ENCODE results near the gene PCCA.
"Not testable (repeated sequence)": the region's sequence is repeated elsewhere in the genome, so short reads cannot be mapped to it uniquely, and the experiment has no call there.

PCCA gene

GRCh38 chr13:100515410-100515800 is 426.5 kb downstream of the PCCA start:
- no peak for DNase-seq

DNA sequence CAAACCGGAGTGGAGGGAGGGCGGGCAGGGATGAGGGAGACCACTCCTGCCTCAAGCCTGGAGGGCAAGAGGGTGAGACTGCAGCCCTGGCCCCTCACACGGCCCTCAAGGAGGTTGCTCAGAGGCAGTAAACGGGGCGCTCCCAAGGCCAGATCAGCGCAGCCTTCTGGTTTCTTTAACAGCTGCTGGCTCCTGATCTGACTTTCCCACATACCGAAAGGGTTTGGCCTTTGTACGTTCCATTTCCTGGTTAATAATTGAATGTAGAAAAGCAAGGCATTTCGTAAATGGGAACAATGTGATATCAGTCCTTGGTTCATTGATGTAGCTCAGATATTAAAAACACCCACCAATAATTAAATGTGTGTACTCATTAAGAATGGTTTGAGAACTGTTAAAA is 428.2 kb downstream of the PCCA start:
- no peak for DNase-seq

GRCh38 chr13:100517728-100518127 is 428.8 kb downstream of the PCCA start:
- DNase-seq = no peak

GRCh38 chr13:100518394-100519062 is 429.6 kb downstream of the PCCA start:
- no peak for DNase-seq

DNA sequence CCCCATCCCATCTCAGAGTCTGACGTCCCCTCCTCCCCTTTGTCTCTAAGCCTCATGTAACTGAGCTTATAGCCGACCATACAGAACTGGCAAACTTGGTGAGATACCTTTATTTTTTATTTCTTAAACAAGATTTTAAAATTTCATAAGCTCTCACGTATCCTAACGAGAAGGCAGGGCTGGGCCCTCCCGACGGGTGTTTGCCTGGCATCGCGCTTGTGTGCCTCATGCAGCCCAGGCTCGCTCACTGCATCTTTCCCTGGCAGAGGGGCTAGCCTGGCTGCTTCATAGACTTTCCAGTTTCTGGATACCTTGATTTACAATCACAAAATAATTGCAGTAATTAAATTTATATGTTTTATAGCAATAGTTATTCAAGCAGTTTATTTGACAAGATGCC is 430.7 kb downstream of the PCCA start:
- DNase-seq = no peak

GRCh38 chr13:100520936-100521850 is 432.3 kb downstream of the PCCA start:
- no peak for DNase-seq

- DNase-seq = no peak
Measured at GRCh38 chr13:100521851-100522617, 433.1 kb downstream of the PCCA start.

- DNase-seq = no peak
Measured at GRCh38 chr13:100522618-100523309, 433.9 kb downstream of the PCCA start.

GRCh38 chr13:100523411-100523810 is 434.5 kb downstream of the PCCA start:
- DNase-seq = no peak

DNA sequence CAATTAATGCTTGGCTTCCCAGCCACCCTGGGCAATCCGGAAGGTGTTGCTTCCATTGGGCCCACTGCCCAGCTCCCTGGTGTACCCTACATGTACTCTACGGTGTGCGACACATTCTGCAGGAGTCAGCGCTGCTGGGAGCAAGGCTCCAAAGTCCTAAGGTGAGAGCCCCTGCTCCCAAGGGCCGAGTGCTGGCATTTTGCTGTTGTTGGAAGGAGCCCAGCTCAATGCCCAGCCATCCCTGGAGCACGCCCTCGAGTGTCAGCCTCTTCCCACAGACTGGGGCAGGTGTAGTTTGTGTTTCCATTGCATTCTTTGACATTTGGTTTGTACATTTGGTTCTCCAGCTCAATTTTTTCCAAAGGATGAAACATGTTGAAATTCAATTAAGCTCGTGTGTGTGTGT is 435.1 kb downstream of the PCCA start:
- DNase-seq = no peak

DNA sequence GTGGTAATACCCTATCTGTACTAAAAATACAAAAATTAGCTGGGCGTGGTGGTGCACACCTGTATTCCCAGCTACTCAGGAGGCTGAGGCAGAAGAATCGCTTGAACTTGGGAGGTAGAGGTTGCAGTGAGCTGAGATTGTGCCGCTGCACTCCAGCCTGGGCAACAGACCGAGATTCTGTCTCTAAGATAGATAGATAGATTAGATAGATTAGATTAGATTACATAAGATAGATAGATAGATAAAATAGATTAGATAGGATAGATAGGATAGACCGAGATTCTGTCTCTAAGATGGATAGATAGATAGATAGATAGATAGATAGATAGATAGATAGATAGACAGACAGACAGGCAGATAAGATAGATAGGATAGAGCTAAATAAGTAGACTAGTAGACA is 435.8 kb downstream of the PCCA start:
- DNase-seq = not testable (repeated sequence)

DNA sequence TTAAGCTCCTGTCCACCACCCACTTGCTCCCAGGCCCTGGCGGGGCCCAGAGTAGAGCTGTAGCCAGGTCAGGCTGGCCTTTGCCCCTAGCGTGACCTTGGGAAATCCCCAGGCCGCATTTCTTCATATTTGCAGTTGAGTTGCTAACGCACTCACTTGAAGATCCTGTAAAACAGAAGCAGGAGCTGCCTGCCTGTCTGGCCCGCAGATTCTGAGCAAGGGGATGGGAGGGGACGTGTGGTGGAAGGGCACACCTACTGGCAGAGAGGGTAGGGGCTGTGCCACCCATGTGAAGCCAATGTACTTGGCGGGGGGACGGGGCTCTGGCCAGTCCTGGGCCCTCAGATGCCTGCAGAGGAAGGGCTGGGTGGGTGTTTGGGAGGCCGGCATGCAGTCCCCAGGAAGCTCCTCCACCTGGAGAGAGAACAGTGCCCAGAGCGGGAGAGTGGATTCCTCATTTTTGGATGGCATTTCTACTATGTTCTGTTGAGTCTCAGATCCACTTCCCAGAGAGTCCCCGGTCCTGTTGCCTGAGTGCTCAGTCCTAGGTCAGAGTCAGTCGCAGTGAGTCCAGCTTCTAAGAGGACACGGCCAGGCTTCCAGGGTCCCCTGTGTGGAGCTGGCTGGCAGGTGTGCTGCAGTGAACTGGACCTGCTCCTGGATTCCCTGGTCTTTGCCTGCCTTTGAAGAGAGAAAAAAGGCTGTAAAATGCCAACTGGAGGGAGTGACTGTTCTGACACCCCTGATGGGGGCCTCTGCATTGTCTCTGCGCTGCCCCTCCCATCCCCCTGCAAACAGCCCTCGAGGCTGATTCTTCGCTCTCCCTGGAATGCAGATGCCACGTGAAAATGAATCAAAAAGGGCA is 436.8 kb downstream of the PCCA start:
- no peak for DNase-seq

GRCh38 chr13:100526318-100527000 is 437.6 kb downstream of the PCCA start:
- DNase-seq = no peak

DNA sequence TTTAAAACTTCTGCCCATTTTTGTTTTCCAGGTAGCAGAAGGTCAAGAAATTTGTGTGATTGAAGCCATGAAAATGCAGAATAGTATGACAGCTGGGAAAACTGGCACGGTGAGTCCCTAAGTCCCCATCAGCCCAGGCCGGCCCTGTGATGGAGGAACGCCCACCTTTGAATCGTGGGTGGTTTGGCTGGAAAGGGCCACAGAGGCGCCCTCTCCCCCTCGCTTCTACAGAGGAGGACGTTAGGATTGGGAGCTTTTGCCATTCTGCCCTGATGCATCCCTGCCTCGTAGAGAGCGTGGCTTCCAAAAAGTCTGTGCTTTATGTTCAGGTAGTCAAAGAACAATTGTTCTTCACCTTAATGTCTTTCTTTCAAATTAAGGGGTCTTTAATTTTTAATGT is 438.8 kb downstream of the PCCA start:
- no peak for DNase-seq

DNA sequence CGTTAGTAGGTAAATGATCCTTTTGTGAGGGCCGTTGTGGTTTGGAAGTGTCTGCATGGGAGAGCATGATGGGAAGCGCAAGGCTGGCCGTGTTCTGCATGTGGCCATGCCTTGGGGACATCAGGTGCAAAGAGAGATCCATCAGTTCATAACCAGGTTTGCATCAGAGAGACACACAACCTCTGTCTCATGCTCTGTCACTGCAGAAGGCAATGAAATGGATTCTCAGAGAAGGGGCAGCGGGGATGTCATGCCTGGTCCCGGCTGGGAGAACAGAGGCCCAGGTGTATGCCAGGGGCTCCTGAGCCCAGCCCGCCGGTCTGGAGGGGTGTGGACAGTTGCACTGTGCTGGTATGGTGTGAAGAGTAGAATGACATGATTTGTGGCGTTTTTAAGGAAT is 439.5 kb downstream of the PCCA start:
- DNase-seq = no peak

GRCh38 chr13:100528820-100529219 is 439.9 kb downstream of the PCCA start:
- DNase-seq = no peak

DNA sequence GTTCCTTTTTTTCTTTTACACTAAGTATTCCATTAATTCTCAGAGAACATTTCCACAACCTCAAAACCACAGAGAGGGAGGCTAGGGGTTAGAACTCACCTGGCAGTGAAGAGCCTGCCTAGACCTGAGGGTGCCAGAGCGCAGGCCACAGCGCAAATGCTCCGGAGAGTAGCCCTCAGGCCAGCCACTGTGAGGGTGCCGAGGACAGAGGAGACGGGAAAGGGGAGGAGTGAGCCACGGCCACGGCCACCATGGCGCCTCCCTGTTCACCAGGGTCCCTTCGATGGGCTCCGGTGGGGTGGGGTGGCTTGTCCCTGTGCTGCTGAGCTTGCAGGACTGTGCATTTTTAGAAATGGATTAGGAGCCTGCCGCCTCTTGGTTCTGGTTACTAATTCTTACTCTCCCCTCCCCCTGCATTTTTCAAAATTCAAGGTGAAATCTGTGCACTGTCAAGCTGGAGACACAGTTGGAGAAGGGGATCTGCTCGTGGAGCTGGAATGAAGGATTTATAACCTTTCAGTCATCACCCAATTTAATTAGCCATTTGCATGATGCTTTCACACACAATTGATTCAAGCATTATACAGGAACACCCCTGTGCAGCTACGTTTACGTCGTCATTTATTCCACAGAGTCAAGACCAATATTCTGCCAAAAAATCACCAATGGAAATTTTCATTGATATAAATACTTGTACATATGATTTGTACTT is 440.9 kb downstream of the PCCA start:
- DNase-seq = no peak

DNA sequence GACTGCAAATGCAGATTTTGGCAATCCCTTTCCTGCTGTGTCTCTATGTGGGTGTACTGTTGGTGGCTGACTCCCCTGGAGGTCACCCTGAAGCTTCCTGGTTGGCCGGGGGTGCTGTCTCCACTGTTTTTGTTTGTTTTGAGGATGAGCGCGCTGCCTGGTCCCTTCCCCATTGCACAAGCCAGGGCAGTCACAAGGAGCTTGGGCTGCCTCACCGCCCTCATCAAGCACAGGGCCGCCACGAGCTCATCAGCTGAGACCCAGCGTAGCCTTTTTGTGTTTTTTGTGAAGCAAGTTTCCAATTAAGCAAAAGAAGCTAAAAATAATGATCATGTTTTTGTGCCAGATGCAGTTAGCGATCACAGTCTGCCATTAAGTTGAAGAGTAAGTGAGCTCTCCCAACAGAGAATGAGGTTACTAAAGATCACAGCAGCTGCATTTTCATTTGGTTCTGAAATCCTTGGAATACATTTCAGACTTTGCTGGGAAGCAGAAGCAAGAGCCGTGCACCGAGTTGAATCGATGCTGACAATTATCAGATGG is 441.8 kb downstream of the PCCA start:
- DNase-seq = no peak

DNA sequence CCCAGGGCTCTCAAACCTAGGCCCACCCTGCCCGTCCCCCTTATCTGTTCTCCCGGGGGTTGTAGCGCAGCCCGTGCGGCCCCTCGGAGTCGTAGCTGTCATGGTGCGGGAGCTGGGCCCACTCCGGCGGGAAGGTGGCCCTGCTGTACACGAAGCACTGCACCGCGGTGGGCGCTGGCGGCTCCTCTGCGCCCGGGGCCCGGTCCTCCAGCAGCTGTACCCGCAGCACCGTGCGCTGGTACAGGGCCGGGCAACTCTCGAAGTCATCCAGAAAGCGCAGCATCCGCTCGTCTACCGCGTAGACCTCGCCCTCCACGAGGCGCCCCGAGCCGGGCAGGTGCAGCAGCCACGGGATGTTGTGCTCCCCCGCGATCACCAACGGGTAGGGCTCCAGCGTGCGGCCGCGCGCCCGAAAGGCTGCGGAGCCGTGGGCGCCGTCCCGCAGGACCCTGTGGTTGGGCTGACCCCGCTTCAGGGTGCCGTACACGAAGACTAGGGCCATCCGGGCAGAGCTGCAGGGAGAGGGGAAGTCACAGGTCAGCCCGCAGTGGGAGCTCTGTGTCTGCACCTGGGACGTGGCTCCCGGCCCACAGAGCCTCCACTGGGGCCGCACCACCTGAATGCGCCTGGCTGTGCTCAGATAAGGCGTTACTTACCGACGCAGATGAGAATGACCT is 443.3 kb downstream of the PCCA start:
- DNase-seq = no peak

Data from NCI-H1436 treated with DMSO at 0.1 percent for 48 hours (cell line).